Omental fat pad (tissue), 4 donors: ENCODE results near the gene MORN1. TPM values are rescaled to one million over a fixed set of nuclear protein-coding genes. Genes with fewer than 3 reads are reported as not detected.

Source experiments
- ATAC-seq: fragments of 150-250 bp; one replicate; pipeline ENCODE4 v1.9.1; 2016; ENCODE audit warnings: mild to moderate bottlenecking, moderate library complexity; ENCODE audit not compliant: low FRiP score
- DNase-seq: peaks from one replicate; pipeline ENCODE4 v3.0.0-alpha.2; 2019; ENCODE audit warnings: low spot score
- CTCF ChIP-seq, 3 donors: fragments of 450-650 bp; IDR thresholded peaks; one replicate each; pipeline ENCODE4 v1.5.1; 2016 to 2017; ENCODE audit warnings: antibody characterized with exemption in 3 of 3, mild to moderate bottlenecking in 3 of 3, moderate library complexity in 2 of 3
- total RNA-seq, 4 donors: library from RNA; depleted of rRNA; stranded (reverse); fragments of >200 nt; gene quantifications; one replicate each; pipeline ENCODE4 v1.1.0, GENCODE V29; 2016

Gene MORN1
- total RNA-seq, 4 donors from 2014 or later = 4.0 to 9.1 (median 6.4) TPM

- TF ChIP-seq CTCF (IDR thresholded peaks at IDR 0.05) = no peak
- no peak for ATAC-seq
- DNase-seq = no peak
These were observed 50.5 kb downstream of the MORN1 start for GRCh38 chr1:2340918-2341254.

- DNase-seq (no peak), ATAC-seq (no peak)
- TF ChIP-seq CTCF (IDR thresholded peaks at IDR 0.05) = no peak
These were observed 51.1 kb downstream of the MORN1 start for GRCh38 chr1:2340086-2340917.

GRCh38 chr1:2339206-2340085 is 51.9 kb downstream of the MORN1 start:
- TF ChIP-seq CTCF (IDR thresholded peaks at IDR 0.05) = no peak
- ATAC-seq (no peak), DNase-seq (no peak)

- no peak for TF ChIP-seq CTCF (IDR thresholded peaks at IDR 0.05)
- DNase-seq (no peak), ATAC-seq (no peak)
These were observed 53.9 kb downstream of the MORN1 start for GRCh38 chr1:2337501-2337900.

GRCh38 chr1:2337081-2337480 is 54.3 kb downstream of the MORN1 start:
- TF ChIP-seq CTCF (IDR thresholded peaks at IDR 0.05) = no peak
- DNase-seq (no peak), ATAC-seq (no peak)

- TF ChIP-seq CTCF (IDR thresholded peaks at IDR 0.05) = no peak
- DNase-seq (no peak), ATAC-seq (no peak)
These were observed 54.9 kb downstream of the MORN1 start for GRCh38 chr1:2336499-2336898.
